Esophagus muscularis mucosa (tissue), 4 donors: ENCODE results near the gene TSLP. TPM values are rescaled to one million over a fixed set of nuclear protein-coding genes. Genes with fewer than 3 reads are reported as not detected.

Experiments
- DNase-seq: peaks from one replicate; pipeline ENCODE4 v3.0.0-alpha.2; 2017; ENCODE audit errors: extremely low spot score
- H3K27ac ChIP-seq, 4 donors: fragments of 200-600 bp; sonication (generic); replicated peaks in 1 of 4; 1 replicate in 3 of 4; 2 replicates in 1 of 4; pipeline ENCODE4 v1.5.1; 2016 to 2019; ENCODE audit warnings: mild to moderate bottlenecking in 1 of 4
- H3K27me3 ChIP-seq, 4 donors: fragments of 200-600 bp; sonication (generic); one replicate each; pipeline versions ENCODE4 v1.5.1 to v1.6.0; 2016 to 2019
- H3K36me3 ChIP-seq, 4 donors: fragments of 200-600 bp; sonication (generic); one replicate each; pipeline ENCODE4 v1.5.1; 2016 to 2019
- H3K4me1 ChIP-seq, 4 donors: fragments of 200-600 bp; sonication (generic); one replicate each; pipeline ENCODE4 v1.5.1; 2016 to 2019
- H3K4me3 ChIP-seq, 4 donors: fragments of 200-600 bp; sonication (generic); 1 replicate in 2 of 4; 2 replicates in 2 of 4; pipeline ENCODE4 v1.5.1; 2016 to 2019; ENCODE audit warnings: mild to moderate bottlenecking in 4 of 4, moderate library complexity in 1 of 4
- H3K9me3 ChIP-seq, 4 donors: fragments of 200-600 bp; sonication (generic); 1 replicate in 3 of 4; 2 replicates in 1 of 4; pipeline ENCODE4 v1.5.1; 2016 to 2019
- CTCF ChIP-seq, 3 experiments: fragments of 200-600 bp in 2 of 3; fragments of 450-650 bp in 1 of 3; sonication (generic) in 2 of 3; IDR thresholded peaks; one replicate each; pipeline ENCODE4 v1.5.1; 2017 to 2019; ENCODE audit warnings: antibody characterized with exemption in 3 of 3, mild to moderate bottlenecking in 2 of 3, moderate library complexity in 1 of 3
- EP300 ChIP-seq: sonication (generic); formaldehyde crosslinking; IDR thresholded peaks from one replicate; pipeline ENCODE4 v1.6.1; 2017; ENCODE audit warnings: antibody characterized with exemption
- POLR2A ChIP-seq: fragments of 450-650 bp; IDR thresholded peaks from one replicate; pipeline ENCODE4 v1.6.1; 2017; ENCODE audit warnings: antibody characterized with exemption, moderate library complexity, mild to moderate bottlenecking, low read depth
- POLR2AphosphoS5 ChIP-seq, 2 donors: sonication (generic); formaldehyde crosslinking; IDR thresholded peaks; one replicate each; pipeline ENCODE4 v1.6.1; 2017; ENCODE audit warnings: antibody characterized with exemption in 2 of 2
- WGBS: methylation state at CpG from one replicate; pipeline ENCODE4 v1.1.5; 2018; 5-methylcytosine and 5-hydroxymethylcytosine counted together
- intact Hi-C: fragments of 100-400 bp; cut with DNase I; formaldehyde crosslinking; loops from one replicate; pipeline ENCODE4 v1.15.1; 2023
- total RNA-seq, 4 donors: library from RNA; depleted of rRNA; stranded (reverse); fragments of >200 nt; gene quantifications; one replicate each; pipeline versions ENCODE4 v1.1.0 to v1.2.1, GENCODE V29; 2016

The TSLP gene
- 1 to 10 TPM in 3 of 4 donors, under 1 TPM in 1; 0.83 to 2.9 (median 1.6) TPM for total RNA-seq

DNA sequence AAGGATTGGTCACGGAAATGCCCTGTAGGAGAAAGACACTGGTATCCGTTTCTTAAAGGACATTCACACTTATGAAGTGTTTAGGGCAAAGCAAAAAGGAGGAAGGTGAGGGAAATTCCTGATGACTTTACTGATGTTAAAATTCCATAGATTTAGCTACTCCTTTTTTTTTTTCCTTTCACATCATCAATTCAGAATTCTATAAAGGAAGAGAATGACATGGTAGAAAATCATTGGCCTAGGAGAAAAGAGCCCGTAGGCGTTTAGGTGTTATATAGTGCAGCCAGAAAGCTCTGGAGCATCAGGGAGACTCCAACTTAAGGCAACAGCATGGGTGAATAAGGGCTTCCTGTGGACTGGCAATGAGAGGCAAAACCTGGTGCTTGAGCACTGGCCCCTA is at the start of gene TSLP:
Gene TSLP, plus strand, starts transcription at position 301 of the 400 bp plus-strand sequence. CDS start 178 bp downstream, outside the sequence.
- H3K36me3 ChIP-seq: no peaks in the 10 kb centered on the region
- peak within 1 kb of the TSS; percentile 58 to 68 (median 63) for H3K4me3 ChIP-seq
- intact Hi-C loops: loop anchor here (5.0 kb wide), 1 partner anchor 314 kb away; no protein-coding TSS in a partner anchor
- peaks cover 14 to 49% (median 42%) of the 10 kb centered on the region in 4 donors for H3K4me1 ChIP-seq
- H3K27me3 ChIP-seq: peaks cover 0 to 29% (median 3%) of the 10 kb centered on the region in 4 donors
- 86% methylated on average over 4 of the region's 4 CpGs for WGBS
- H3K27ac ChIP-seq: peak within 1 kb of the TSS in 2 of 4 donors; percentile 62 to 63
- DNase-seq: no peak
- H3K9me3 ChIP-seq: no peaks in the 10 kb centered on the region
- TF ChIP-seq EP300: no peak
- TF ChIP-seq CTCF (IDR thresholded peaks at IDR 0.05): no peak
- no peak for TF ChIP-seq POLR2AphosphoS5 (IDR thresholded peaks at IDR 0.05)
- no peak for TF ChIP-seq POLR2A

GRCh38 chr5:111022301-111022700 is 49.2 kb upstream of the TSLP start:
- TF ChIP-seq CTCF (IDR thresholded peaks at IDR 0.05) (no peak), EP300 (no peak), POLR2A (no peak), POLR2AphosphoS5 (IDR thresholded peaks at IDR 0.05) (no peak)
- Histone ChIP-seq H3K36me3 (no peaks in the 10 kb centered on the region), H3K4me3 (no peak overlapping the region), H3K27me3 (no peaks in the 10 kb centered on the region), H3K4me1 (no peaks in the 10 kb centered on the region), H3K9me3 (no peaks in the 10 kb centered on the region), H3K27ac (no peak overlapping the region)
- DNase-seq: no peak
- intact Hi-C loops: no loop called here
- WGBS: 74% methylated on average over 5 of the region's 5 CpGs

- H3K9me3 ChIP-seq: no peaks in the 10 kb centered on the region
- H3K36me3 ChIP-seq: no peaks in the 10 kb centered on the region
- DNase-seq: no peak
- WGBS: 78% methylated on average over 2 of the region's 2 CpGs
- H3K4me3 ChIP-seq: no peak overlapping the region
- no peaks in the 10 kb centered on the region for H3K27me3 ChIP-seq
- TF ChIP-seq POLR2AphosphoS5 (IDR thresholded peaks at IDR 0.05): no peak
- no peak for TF ChIP-seq POLR2A
- no peak for TF ChIP-seq EP300
- intact Hi-C loops: no loop called here
- no peaks in the 10 kb centered on the region for H3K4me1 ChIP-seq
- no peak overlapping the region for H3K27ac ChIP-seq
These were observed 42.6 kb upstream of the TSLP start for GRCh38 chr5:111028865-111029264.

GRCh38 chr5:111043712-111044506 is 27.6 kb upstream of the TSLP start:
- 51% methylated on average over 4 of the region's 5 CpGs for WGBS
- H3K36me3 ChIP-seq: no peaks in the 10 kb centered on the region
- intact Hi-C loops: no loop called here
- H3K4me1 ChIP-seq: no peaks in the 10 kb centered on the region
- TF ChIP-seq EP300: no peak
- TF ChIP-seq CTCF (IDR thresholded peaks at IDR 0.05): no peak
- no peak for TF ChIP-seq POLR2AphosphoS5 (IDR thresholded peaks at IDR 0.05)
- TF ChIP-seq POLR2A: no peak
- no peak for DNase-seq
- H3K4me3 ChIP-seq: no peak overlapping the region
- no peak overlapping the region for H3K27ac ChIP-seq
- H3K27me3 ChIP-seq: no peaks in the 10 kb centered on the region
- peaks cover 0 to 9% (median 0%) of the 10 kb centered on the region in 4 donors for H3K9me3 ChIP-seq

DNA sequence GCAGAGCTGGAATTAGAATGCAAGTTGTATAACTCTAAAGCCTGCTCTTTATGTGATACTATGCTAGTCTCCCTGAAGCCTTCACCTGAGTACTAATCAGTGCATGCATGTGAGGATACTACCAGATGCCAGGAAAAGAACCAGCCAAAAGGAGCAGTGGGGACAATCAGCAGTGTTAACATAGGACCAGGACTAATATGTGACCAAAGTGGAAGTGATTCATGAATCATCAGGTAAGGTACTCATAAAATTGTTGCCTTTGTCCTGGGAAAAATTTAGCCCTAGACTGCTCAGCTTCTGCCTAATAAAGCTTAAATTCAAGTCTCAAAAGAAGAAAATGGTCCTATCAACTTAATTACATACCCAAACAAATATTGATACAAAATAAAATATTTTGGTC is 13.4 kb upstream of the TSLP start:
- Histone ChIP-seq H3K4me3 (no peak overlapping the region), H3K27ac (no peak overlapping the region), H3K36me3 (no peaks in the 10 kb centered on the region), H3K9me3 (peaks cover 0 to 8% (median 0%) of the 10 kb centered on the region in 4 donors), H3K27me3 (no peaks in the 10 kb centered on the region), H3K4me1 (no peaks in the 10 kb centered on the region)
- no peak for TF ChIP-seq EP300
- TF ChIP-seq POLR2A: no peak
- no peak for TF ChIP-seq CTCF (IDR thresholded peaks at IDR 0.05)
- TF ChIP-seq POLR2AphosphoS5 (IDR thresholded peaks at IDR 0.05): no peak
- DNase-seq: no peak
- intact Hi-C loops: no loop called here
